ENCODE measurements around the gene KCNH8. TPM values are rescaled to one million over a fixed set of nuclear protein-coding genes. Genes with fewer than 3 reads are reported as not detected.

Gene KCNH8
- total RNA-seq, 1 donor: not detected

- H3K4me3 ChIP-seq (ENCODE audit: low read depth, low read length): no peak overlapping the region
- DNase-seq (ENCODE audit: low read depth): no peak
- TF ChIP-seq, protein P1, sequence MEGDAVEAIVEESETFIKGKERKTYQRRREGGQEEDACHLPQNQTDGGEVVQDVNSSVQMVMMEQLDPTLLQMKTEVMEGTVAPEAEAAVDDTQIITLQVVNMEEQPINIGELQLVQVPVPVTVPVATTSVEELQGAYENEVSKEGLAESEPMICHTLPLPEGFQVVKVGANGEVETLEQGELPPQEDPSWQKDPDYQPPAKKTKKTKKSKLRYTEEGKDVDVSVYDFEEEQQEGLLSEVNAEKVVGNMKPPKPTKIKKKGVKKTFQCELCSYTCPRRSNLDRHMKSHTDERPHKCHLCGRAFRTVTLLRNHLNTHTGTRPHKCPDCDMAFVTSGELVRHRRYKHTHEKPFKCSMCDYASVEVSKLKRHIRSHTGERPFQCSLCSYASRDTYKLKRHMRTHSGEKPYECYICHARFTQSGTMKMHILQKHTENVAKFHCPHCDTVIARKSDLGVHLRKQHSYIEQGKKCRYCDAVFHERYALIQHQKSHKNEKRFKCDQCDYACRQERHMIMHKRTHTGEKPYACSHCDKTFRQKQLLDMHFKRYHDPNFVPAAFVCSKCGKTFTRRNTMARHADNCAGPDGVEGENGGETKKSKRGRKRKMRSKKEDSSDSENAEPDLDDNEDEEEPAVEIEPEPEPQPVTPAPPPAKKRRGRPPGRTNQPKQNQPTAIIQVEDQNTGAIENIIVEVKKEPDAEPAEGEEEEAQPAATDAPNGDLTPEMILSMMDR (IDR thresholded peaks at IDR 0.05; ENCODE audit: insufficient read depth, low read depth, low read length): no peak
Measured at GRCh38 chr3:19107719-19108118, 40.6 kb upstream of the KCNH8 start.

GRCh38 chr3:19110335-19110895 lies 37.9 kb upstream of the KCNH8 start:
- DNase-seq (ENCODE audit: low read depth): no peak
- TF ChIP-seq, protein P1 (IDR thresholded peaks at IDR 0.05; ENCODE audit: insufficient read depth, low read depth, low read length): no peak
- H3K4me3 ChIP-seq (ENCODE audit: low read depth, low read length): no peak overlapping the region

- TF ChIP-seq, protein P1 (IDR thresholded peaks at IDR 0.05; ENCODE audit: insufficient read depth, low read depth, low read length): no peak
- no peak for DNase-seq (ENCODE audit: low read depth)
- H3K4me3 ChIP-seq (ENCODE audit: low read depth, low read length): no peak overlapping the region
Measured at GRCh38 chr3:19114461-19114860, 33.8 kb upstream of the KCNH8 start.

GRCh38 chr3:19116239-19116638 lies 32.1 kb upstream of the KCNH8 start:
- DNase-seq (ENCODE audit: low read depth): no peak
- TF ChIP-seq, protein P1 (IDR thresholded peaks at IDR 0.05; ENCODE audit: insufficient read depth, low read depth, low read length): no peak
- H3K4me3 ChIP-seq (ENCODE audit: low read depth, low read length): no peak overlapping the region

DNA sequence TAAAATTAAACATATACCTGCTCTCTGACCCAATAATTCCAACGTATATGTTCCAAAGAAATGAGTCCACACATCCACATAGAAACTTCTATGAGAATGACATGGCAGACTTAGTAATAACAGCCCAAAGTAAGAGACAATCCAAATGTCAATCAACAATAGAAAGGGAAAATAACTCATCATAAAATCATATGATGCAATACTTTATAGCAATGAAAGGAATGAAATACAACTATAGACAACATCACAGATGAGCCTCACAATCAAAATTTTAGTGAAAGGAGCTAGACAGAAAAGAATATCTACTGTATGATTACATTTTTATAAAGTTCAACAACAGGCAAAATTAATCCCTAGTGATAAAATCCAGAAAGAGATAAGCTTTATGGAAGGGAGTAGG lies 23.6 kb upstream of the KCNH8 start:
- TF ChIP-seq, protein P1 (IDR thresholded peaks at IDR 0.05; ENCODE audit: insufficient read depth, low read depth, low read length): no peak
- DNase-seq (ENCODE audit: low read depth): no peak
- no peak overlapping the region for H3K4me3 ChIP-seq (ENCODE audit: low read depth, low read length)

- no peak for DNase-seq (ENCODE audit: low read depth)
- TF ChIP-seq, protein P1 (IDR thresholded peaks at IDR 0.05; ENCODE audit: insufficient read depth, low read depth, low read length): no peak
- H3K4me3 ChIP-seq (ENCODE audit: low read depth, low read length): no peak overlapping the region
Measured at GRCh38 chr3:19139863-19140262, 8.4 kb upstream of the KCNH8 start.

All from fibroblast of villous mesenchyme (primary cell).